IMR-90 (cell line): Measurements from ENCODE around the gene ACTG2.

Experiments used
- CEBPB ChIP-seq: IDR thresholded peaks from 2 replicates; pipeline ENCODE4 v1.6.1; 2012; ENCODE audit warnings: low read depth, low read length, improper control_type of control experiment
- FOS ChIP-seq: fragments of 150-350 bp; IDR thresholded peaks from 2 replicates; pipeline ENCODE4 v1.6.1; 2016; ENCODE audit warnings: low read depth, low read length
- MAFK ChIP-seq: IDR thresholded peaks from 2 replicates; pipeline ENCODE4 v1.6.1; 2012; ENCODE audit warnings: low read depth, low read length, improper control_type of control experiment
- MAZ ChIP-seq: IDR thresholded peaks from 2 replicates; pipeline ENCODE4 v1.6.1; 2012; ENCODE audit warnings: low read depth, mild to moderate bottlenecking, low read length, improper control_type of control experiment, moderate library complexity, borderline replicate concordance
- MXI1 ChIP-seq: IDR thresholded peaks from 2 replicates; pipeline ENCODE4 v1.6.1; 2012; ENCODE audit warnings: low read depth, mild to moderate bottlenecking, low read length, moderate library complexity, borderline replicate concordance
- POLR2A ChIP-seq: IDR thresholded peaks from 2 replicates; pipeline ENCODE4 v1.6.1; 2012; ENCODE audit warnings: mild to moderate bottlenecking, low read depth, low read length
- RAD21 ChIP-seq: IDR thresholded peaks from 2 replicates; pipeline ENCODE4 v1.6.1; 2012; ENCODE audit warnings: low read length, improper control_type of control experiment
- RCOR1 ChIP-seq: IDR thresholded peaks from 2 replicates; pipeline ENCODE4 v1.6.1; 2012; ENCODE audit warnings: mild to moderate bottlenecking, low read length, improper control_type of control experiment; ENCODE audit not compliant: insufficient replicate concordance
- RFX5 ChIP-seq: IDR thresholded peaks from 2 replicates; pipeline ENCODE4 v1.8.0; 2012; ENCODE audit warnings: low read depth, mild to moderate bottlenecking, low read length, moderate library complexity
- SMC3 ChIP-seq: fragments of 150-350 bp; IDR thresholded peaks from 2 replicates; pipeline ENCODE4 v1.6.1; 2016; ENCODE audit warnings: low read depth, mild to moderate bottlenecking, antibody characterized with exemption, low read length, moderate library complexity
- TF ChIP-seq, protein P1 (sequence below): conservative IDR thresholded peaks from 2 replicates; pipeline ENCODE4 v1.5.1; 2012; ENCODE audit warnings: mild to moderate bottlenecking, low read depth, low read length, improper control_type of control experiment
- TF ChIP-seq, protein P2 (sequence below): fragments of 150-350 bp; IDR thresholded peaks from 2 replicates; pipeline ENCODE4 v1.6.1; 2017; ENCODE audit warnings: mild to moderate bottlenecking, antibody characterized with exemption, low read length, low read depth

DNA sequence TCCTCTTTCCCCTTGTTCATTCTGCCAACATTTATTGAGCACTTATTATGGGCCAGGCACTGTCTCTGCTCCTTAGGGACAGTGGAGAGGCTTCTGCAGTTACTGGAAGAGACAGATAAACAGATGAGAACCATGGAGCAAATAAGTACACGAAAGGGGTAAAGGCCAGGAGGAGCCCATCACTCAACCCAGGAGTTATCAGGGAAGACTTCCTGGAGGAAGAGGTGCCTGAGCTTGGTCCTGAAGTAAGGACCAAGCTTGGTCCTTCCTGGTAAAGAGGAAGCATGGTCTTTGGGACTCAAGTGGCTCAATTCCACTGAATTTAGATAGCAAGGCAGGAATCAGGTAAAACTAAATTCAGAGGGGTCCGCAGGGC lies 1.7 kb downstream of the ACTG2 start:
- TF ChIP-seq MAZ (no peak), SMC3 (no peak), POLR2A (no peak), MXI1 (no peak), MAFK (no peak), FOS (no peak), RFX5 (no peak), CEBPB (no peak), RAD21 (no peak), RCOR1 (no peak)
- TF ChIP-seq, protein P1, sequence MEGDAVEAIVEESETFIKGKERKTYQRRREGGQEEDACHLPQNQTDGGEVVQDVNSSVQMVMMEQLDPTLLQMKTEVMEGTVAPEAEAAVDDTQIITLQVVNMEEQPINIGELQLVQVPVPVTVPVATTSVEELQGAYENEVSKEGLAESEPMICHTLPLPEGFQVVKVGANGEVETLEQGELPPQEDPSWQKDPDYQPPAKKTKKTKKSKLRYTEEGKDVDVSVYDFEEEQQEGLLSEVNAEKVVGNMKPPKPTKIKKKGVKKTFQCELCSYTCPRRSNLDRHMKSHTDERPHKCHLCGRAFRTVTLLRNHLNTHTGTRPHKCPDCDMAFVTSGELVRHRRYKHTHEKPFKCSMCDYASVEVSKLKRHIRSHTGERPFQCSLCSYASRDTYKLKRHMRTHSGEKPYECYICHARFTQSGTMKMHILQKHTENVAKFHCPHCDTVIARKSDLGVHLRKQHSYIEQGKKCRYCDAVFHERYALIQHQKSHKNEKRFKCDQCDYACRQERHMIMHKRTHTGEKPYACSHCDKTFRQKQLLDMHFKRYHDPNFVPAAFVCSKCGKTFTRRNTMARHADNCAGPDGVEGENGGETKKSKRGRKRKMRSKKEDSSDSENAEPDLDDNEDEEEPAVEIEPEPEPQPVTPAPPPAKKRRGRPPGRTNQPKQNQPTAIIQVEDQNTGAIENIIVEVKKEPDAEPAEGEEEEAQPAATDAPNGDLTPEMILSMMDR: no peak
- TF ChIP-seq, protein P2, sequence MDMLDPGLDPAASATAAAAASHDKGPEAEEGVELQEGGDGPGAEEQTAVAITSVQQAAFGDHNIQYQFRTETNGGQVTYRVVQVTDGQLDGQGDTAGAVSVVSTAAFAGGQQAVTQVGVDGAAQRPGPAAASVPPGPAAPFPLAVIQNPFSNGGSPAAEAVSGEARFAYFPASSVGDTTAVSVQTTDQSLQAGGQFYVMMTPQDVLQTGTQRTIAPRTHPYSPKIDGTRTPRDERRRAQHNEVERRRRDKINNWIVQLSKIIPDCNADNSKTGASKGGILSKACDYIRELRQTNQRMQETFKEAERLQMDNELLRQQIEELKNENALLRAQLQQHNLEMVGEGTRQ: no peak
